Superior temporal gyrus (tissue), 1 donor: ENCODE data around the gene MFGE8.

Source experiments
- DNase-seq: peaks from one replicate; pipeline ENCODE4 v3.0.0-alpha.2; 2016; ENCODE audit errors: extremely low spot score

Gene MFGE8

GRCh38 chr15:88920186-88920891 lies 7.2 kb upstream of the MFGE8 start:
- DNase-seq, result no peak

GRCh38 chr15:88918738-88919137 lies 5.6 kb upstream of the MFGE8 start:
- DNase-seq, result no peak

- DNase-seq, result no peak
Measured at GRCh38 chr15:88917760-88918159, 4.6 kb upstream of the MFGE8 start.

GRCh38 chr15:88915354-88915753 lies 2.2 kb upstream of the MFGE8 start:
- DNase-seq, result no peak

GRCh38 chr15:88913850-88914169 lies 631 bp upstream of the MFGE8 start:
- no peak for DNase-seq

- DNase-seq, result no peak
Measured at GRCh38 chr15:88912500-88912921, 668 bp downstream of the MFGE8 start.

- no peak for DNase-seq
Measured at GRCh38 chr15:88911766-88912118, 1.4 kb downstream of the MFGE8 start.

- no peak for DNase-seq
Measured at GRCh38 chr15:88909956-88910831, 3.0 kb downstream of the MFGE8 start.

- no peak for DNase-seq
Measured at GRCh38 chr15:88908697-88909621, 4.2 kb downstream of the MFGE8 start.

- DNase-seq, result no peak
Measured at GRCh38 chr15:88908123-88908522, 5.1 kb downstream of the MFGE8 start.

GRCh38 chr15:88907111-88907510 lies 6.1 kb downstream of the MFGE8 start:
- no peak for DNase-seq

GRCh38 chr15:88906551-88906950 lies 6.6 kb downstream of the MFGE8 start:
- DNase-seq, result no peak

- DNase-seq, result no peak
Measured at GRCh38 chr15:88906130-88906529, 7.0 kb downstream of the MFGE8 start.

GRCh38 chr15:88905576-88905975 lies 7.6 kb downstream of the MFGE8 start:
- no peak for DNase-seq

- DNase-seq, result peak; percentile 96
Measured at GRCh38 chr15:88904624-88905327, 8.4 kb downstream of the MFGE8 start.

- DNase-seq, result no peak
Measured at GRCh38 chr15:88904257-88904623, 8.9 kb downstream of the MFGE8 start.

GRCh38 chr15:88902846-88903245 lies 10.3 kb downstream of the MFGE8 start:
- no peak for DNase-seq

GRCh38 chr15:88902221-88902835 lies 10.9 kb downstream of the MFGE8 start:
- no peak for DNase-seq

GRCh38 chr15:88901508-88902220 lies 11.5 kb downstream of the MFGE8 start:
- DNase-seq, result no peak

- no peak for DNase-seq
Measured at GRCh38 chr15:88900982-88901418, 12.2 kb downstream of the MFGE8 start.
